Mesendoderm (in vitro differentiated cells): ENCODE results near the gene ZNHIT3.

Experiments used
- DNase-seq: peaks from one replicate; pipeline ENCODE4 v3.0.0; 2013
- H2AK5ac ChIP-seq: 2 replicates; pipeline ENCODE4 v1.6.1; 2013; ENCODE audit warnings: low read length, inconsistent platforms
- H2BK120ac ChIP-seq: 2 replicates; pipeline ENCODE4 v1.6.1; 2013; ENCODE audit warnings: low read depth, mild to moderate bottlenecking, low read length, moderate library complexity, mixed read lengths
- H2BK15ac ChIP-seq: replicated peaks from 2 replicates; pipeline ENCODE4 v1.6.1; 2013; ENCODE audit warnings: low read depth, mild to moderate bottlenecking, moderate library complexity
- H2BK5ac ChIP-seq: 2 replicates; pipeline ENCODE4 v1.6.1; 2013; ENCODE audit warnings: low read length, inconsistent platforms
- H3K18ac ChIP-seq: 2 replicates; pipeline ENCODE4 v1.6.1; 2013; ENCODE audit warnings: mild to moderate bottlenecking, low read length, mixed read lengths
- H3K23ac ChIP-seq: one replicate; pipeline ENCODE4 v1.6.1; 2013; ENCODE audit warnings: low read length
- H3K27ac ChIP-seq: 2 replicates; pipeline ENCODE4 v1.5.1; 2013; ENCODE audit warnings: low read depth, mild to moderate bottlenecking, inconsistent platforms, low read length, moderate library complexity
- H3K27me3 ChIP-seq: 2 replicates; pipeline ENCODE4 v1.6.1; 2013; ENCODE audit warnings: low read length, control low read depth, mild to moderate bottlenecking, inconsistent platforms; ENCODE audit not compliant: insufficient read depth, poor library complexity
- H3K36me3 ChIP-seq: 2 replicates; pipeline ENCODE4 v1.6.1; 2013; ENCODE audit warnings: low read length, inconsistent platforms; ENCODE audit not compliant: control insufficient read depth, insufficient read depth
- H3K4ac ChIP-seq: one replicate; pipeline ENCODE4 v1.6.1; 2013; ENCODE audit warnings: low read depth, mild to moderate bottlenecking, low read length, moderate library complexity
- H3K4me1 ChIP-seq: 2 replicates; pipeline ENCODE4 v1.6.1; 2013; ENCODE audit warnings: low read depth, low read length, inconsistent platforms; ENCODE audit not compliant: control insufficient read depth
- H3K4me2 ChIP-seq: 2 replicates; pipeline ENCODE4 v1.6.1; 2013; ENCODE audit warnings: low read length
- H3K4me3 ChIP-seq: 2 replicates; pipeline ENCODE4 v1.5.1; 2013; ENCODE audit warnings: mild to moderate bottlenecking, low read length
- H3K56ac ChIP-seq: one replicate; pipeline ENCODE4 v1.6.1; 2013; ENCODE audit warnings: low read length
- H3K79me1 ChIP-seq: 2 replicates; pipeline ENCODE4 v1.6.1; 2013; ENCODE audit warnings: low read length, inconsistent platforms
- H3K79me2 ChIP-seq: 2 replicates; pipeline ENCODE4 v1.6.1; 2013; ENCODE audit warnings: mild to moderate bottlenecking, low read length; ENCODE audit not compliant: control insufficient read depth, insufficient read depth
- H3K9ac ChIP-seq: 2 replicates; pipeline ENCODE4 v1.6.1; 2013; ENCODE audit warnings: low read length, inconsistent platforms
- H4K5ac ChIP-seq: one replicate; pipeline ENCODE4 v1.6.1; 2013; ENCODE audit warnings: low read length
- H4K8ac ChIP-seq: one replicate; pipeline ENCODE4 v1.6.1; 2013; ENCODE audit warnings: low read depth, mild to moderate bottlenecking, control low read depth, low read length, moderate library complexity
- WGBS: extraction: QIAGEN DNeasy Blood & Tissue Kit; methylation state at CpG from one replicate; pipeline ENCODE4 v1.1.7; 2013; ENCODE audit warnings: low lambda C conversion rate, missing lambda C conversion rate; ENCODE audit not compliant: insufficient coverage; ENCODE audit errors: extremely low coverage; 5-methylcytosine and 5-hydroxymethylcytosine counted together

Gene ZNHIT3

GRCh38 chr17:36535669-36536081 is 49.2 kb downstream of the ZNHIT3 start:
- Histone ChIP-seq H2AK5ac (peak overlapping the region; percentile 66), H3K79me1 (peaks cover 23% of the 10 kb centered on the region), H3K4ac (peak overlapping the region; percentile 65), H3K9ac (peak overlapping the region; percentile 73), H3K4me2 (peak overlapping the region; percentile 77), H3K18ac (peak overlapping the region; percentile 16), H3K79me2 (peaks cover 23% of the 10 kb centered on the region), H3K36me3 (peaks cover 12% of the 10 kb centered on the region), H3K27me3 (no peaks in the 10 kb centered on the region), H2BK5ac (no peak overlapping the region), H4K5ac (peak overlapping the region; percentile 77), H3K4me3 (peak overlapping the region; percentile 76), H3K4me1 (peaks cover 8% of the 10 kb centered on the region), H2BK15ac (no peak overlapping the region), H2BK120ac (no peak overlapping the region), H3K23ac (no peak overlapping the region), H3K27ac (no peak overlapping the region), H4K8ac (no peak overlapping the region), H3K56ac (peak overlapping the region; percentile 99)
- WGBS, result no CpG with 5 or more reads among the region's 15 CpGs
- DNase-seq, result no peak

DNA sequence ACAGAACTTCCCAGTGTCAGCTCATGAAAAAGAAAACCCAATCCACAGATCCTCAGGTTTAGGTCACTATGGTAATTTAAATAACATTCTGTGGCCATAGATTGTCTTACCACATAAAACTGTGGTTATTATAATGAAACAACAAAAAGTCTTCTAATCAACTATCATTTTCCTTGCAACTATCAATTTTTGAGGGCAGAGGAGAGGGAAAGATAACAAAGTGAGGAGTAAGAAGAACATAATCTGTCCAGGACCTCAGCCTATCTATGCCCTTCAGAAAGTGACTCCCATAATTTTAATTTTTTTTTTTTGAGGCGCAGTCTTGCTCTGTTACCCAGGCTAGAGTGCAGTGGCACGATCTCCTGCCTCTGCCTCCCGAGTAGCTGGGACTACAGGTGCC is 54.2 kb downstream of the ZNHIT3 start:
- no peak overlapping the region for H3K9ac ChIP-seq
- no peak overlapping the region for H3K56ac ChIP-seq
- no peaks in the 10 kb centered on the region for H3K27me3 ChIP-seq
- no peak overlapping the region for H2BK5ac ChIP-seq
- H2BK15ac ChIP-seq, result no peak overlapping the region
- no peak overlapping the region for H4K8ac ChIP-seq
- no peak overlapping the region for H3K4me2 ChIP-seq
- H3K4me1 ChIP-seq, result peaks cover 4% of the 10 kb centered on the region
- no peak overlapping the region for H4K5ac ChIP-seq
- peaks cover 5% of the 10 kb centered on the region for H3K79me2 ChIP-seq
- WGBS, result no CpG with 5 or more reads among the region's 3 CpGs
- H3K27ac ChIP-seq, result no peak overlapping the region
- H3K79me1 ChIP-seq, result peaks cover 12% of the 10 kb centered on the region
- H2AK5ac ChIP-seq, result no peak overlapping the region
- H3K4me3 ChIP-seq, result no peak overlapping the region
- H3K18ac ChIP-seq, result no peak overlapping the region
- no peak overlapping the region for H3K23ac ChIP-seq
- H2BK120ac ChIP-seq, result no peak overlapping the region
- no peak for DNase-seq
- H3K36me3 ChIP-seq, result peaks cover 5% of the 10 kb centered on the region
- no peak overlapping the region for H3K4ac ChIP-seq

DNA sequence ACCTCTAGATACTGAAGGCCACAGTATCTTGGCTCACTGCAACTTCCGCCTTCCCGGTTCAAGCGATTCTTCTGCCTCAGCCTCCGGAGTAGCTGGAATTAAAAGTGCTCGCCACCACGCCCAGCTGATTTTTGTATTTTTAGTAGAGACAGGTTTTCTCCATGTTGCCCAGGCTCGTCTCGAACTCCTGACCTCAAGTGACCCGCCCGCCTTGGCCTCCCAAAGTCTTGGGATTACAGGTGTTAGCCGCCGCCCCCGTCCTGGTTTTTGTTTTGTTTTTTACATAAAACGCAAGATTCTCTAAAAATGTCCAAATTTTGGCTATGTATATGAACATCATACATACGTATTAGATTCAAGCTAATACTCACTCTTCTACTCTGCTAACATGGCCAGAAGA is 56.3 kb downstream of the ZNHIT3 start:
- Histone ChIP-seq H2BK5ac (no peak overlapping the region), H3K4me2 (no peak overlapping the region), H3K56ac (no peak overlapping the region), H2BK15ac (no peak overlapping the region), H3K4me3 (no peak overlapping the region), H2AK5ac (no peak overlapping the region), H4K5ac (no peak overlapping the region), H3K4ac (no peak overlapping the region), H3K36me3 (peaks cover 2% of the 10 kb centered on the region), H3K23ac (no peak overlapping the region), H4K8ac (no peak overlapping the region), H3K4me1 (peaks cover 1% of the 10 kb centered on the region), H3K79me1 (peaks cover 6% of the 10 kb centered on the region), H3K27ac (no peak overlapping the region), H3K9ac (no peak overlapping the region), H3K18ac (no peak overlapping the region), H3K27me3 (no peaks in the 10 kb centered on the region), H2BK120ac (no peak overlapping the region), H3K79me2 (peaks cover 16% of the 10 kb centered on the region)
- no CpG with 5 or more reads among the region's 15 CpGs for WGBS
- DNase-seq, result no peak

DNA sequence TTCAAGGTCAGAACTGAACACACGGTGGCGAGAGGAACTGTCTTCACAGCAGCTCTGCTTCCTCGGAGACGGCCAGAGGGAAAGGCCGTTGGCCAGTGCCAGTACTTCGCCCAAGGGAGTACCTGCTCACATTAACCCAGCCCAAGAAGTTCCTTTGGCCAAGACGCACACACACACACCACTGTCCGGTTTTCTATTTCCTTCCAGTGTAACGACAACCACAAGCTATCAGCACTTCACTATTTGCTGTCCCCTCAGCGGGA is 57.5 kb downstream of the ZNHIT3 start:
- H3K23ac ChIP-seq, result peak overlapping the region; percentile 57
- peak overlapping the region; percentile 98 for H3K27ac ChIP-seq
- peak overlapping the region; percentile 94 for H3K56ac ChIP-seq
- WGBS, result no CpG with 5 or more reads among the region's 10 CpGs
- no peak overlapping the region for H4K8ac ChIP-seq
- peaks cover 2% of the 10 kb centered on the region for H3K4me1 ChIP-seq
- peak overlapping the region; percentile 96 for H3K9ac ChIP-seq
- peaks cover 7% of the 10 kb centered on the region for H3K79me1 ChIP-seq
- peaks cover 24% of the 10 kb centered on the region for H3K79me2 ChIP-seq
- peak overlapping the region; percentile 53 for H3K4me2 ChIP-seq
- no peak overlapping the region for H2BK120ac ChIP-seq
- no peaks in the 10 kb centered on the region for H3K27me3 ChIP-seq
- H3K18ac ChIP-seq, result no peak overlapping the region
- no peaks in the 10 kb centered on the region for H3K36me3 ChIP-seq
- DNase-seq, result peak; percentile 75
- H2BK15ac ChIP-seq, result no peak overlapping the region
- H4K5ac ChIP-seq, result no peak overlapping the region
- no peak overlapping the region for H2AK5ac ChIP-seq
- H2BK5ac ChIP-seq, result peak overlapping the region; percentile 79
- peak overlapping the region; percentile 96 for H3K4me3 ChIP-seq
- peak overlapping the region; percentile 46 for H3K4ac ChIP-seq

- H2BK120ac ChIP-seq, result peak within 1 kb of the TSS; percentile 21
- no peak within 1 kb of the TSS for H4K8ac ChIP-seq
- H3K36me3 ChIP-seq, result no peaks in the 10 kb centered on the region
- no peak within 1 kb of the TSS for H4K5ac ChIP-seq
- no peaks in the 10 kb centered on the region for H3K27me3 ChIP-seq
- H3K9ac ChIP-seq, result peak within 1 kb of the TSS; percentile 100
- peaks cover 2% of the 10 kb centered on the region for H3K4me1 ChIP-seq
- peak within 1 kb of the TSS; percentile 97 for H3K4me3 ChIP-seq
- peak within 1 kb of the TSS; percentile 98 for H3K27ac ChIP-seq
- H2BK5ac ChIP-seq, result peak within 1 kb of the TSS; percentile 88
- H3K4me2 ChIP-seq, result peak within 1 kb of the TSS; percentile 99
- H2AK5ac ChIP-seq, result no peak within 1 kb of the TSS
- H3K56ac ChIP-seq, result peak within 1 kb of the TSS; percentile 98
- H3K79me2 ChIP-seq, result peaks cover 27% of the 10 kb centered on the region
- H3K79me1 ChIP-seq, result peaks cover 7% of the 10 kb centered on the region
- H3K18ac ChIP-seq, result peak within 1 kb of the TSS; percentile 95
- peak within 1 kb of the TSS; percentile 63 for H3K4ac ChIP-seq
- peak within 1 kb of the TSS; percentile 94 for H3K23ac ChIP-seq
- H2BK15ac ChIP-seq, result no peak within 1 kb of the TSS
- no CpG with 5 or more reads among the region's 71 CpGs for WGBS
- DNase-seq, result peak; percentile 96
Observed at GRCh38 chr17:36544307-36545076, 58.0 kb downstream of the ZNHIT3 start, which contains the start of gene GGNBP2. GGNBP2 (plus strand) TSS chr17:36544919; CDS start chr17:36545725, 806 bp downstream.
